HG03025 (cell line): ENCODE measurements around the gene HAND2.

ENCODE experiments used
- ATAC-seq: cut with Tn5 transposase; IDR thresholded peaks from one replicate; pipeline ENCODE4 v1.9.1; 2021; ENCODE audit warnings: mild to moderate bottlenecking, moderate library complexity; ENCODE audit not compliant: unreplicated experiment, low FRiP score

HAND2 gene

DNA sequence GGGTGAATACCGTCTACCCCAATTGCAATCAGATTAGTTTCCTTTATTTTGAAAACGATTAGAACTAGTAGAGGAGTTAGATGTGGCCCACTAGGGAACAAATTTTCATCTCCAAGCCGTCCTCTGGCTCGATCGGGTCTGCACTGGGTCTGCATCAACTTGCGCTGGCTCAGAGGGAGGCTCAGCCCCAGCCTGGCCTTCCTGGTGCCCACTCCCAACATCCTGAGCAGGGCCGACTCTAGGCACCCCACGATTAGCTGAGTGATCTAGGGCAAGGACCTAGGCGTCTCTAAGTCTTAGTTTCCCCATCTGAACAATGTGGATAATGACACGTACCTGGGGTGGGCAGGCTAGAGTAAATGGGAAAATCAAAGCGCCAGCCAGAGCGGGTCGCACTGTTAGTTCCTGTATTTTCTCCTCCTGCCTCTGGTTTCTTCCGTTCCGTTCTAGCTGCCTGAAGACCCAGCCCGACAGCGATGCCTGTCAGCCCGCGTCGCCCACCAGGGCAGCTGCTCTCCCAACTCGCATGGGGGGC, 7.7 kb upstream of the HAND2 start:
- ATAC-seq = no peak

DNA sequence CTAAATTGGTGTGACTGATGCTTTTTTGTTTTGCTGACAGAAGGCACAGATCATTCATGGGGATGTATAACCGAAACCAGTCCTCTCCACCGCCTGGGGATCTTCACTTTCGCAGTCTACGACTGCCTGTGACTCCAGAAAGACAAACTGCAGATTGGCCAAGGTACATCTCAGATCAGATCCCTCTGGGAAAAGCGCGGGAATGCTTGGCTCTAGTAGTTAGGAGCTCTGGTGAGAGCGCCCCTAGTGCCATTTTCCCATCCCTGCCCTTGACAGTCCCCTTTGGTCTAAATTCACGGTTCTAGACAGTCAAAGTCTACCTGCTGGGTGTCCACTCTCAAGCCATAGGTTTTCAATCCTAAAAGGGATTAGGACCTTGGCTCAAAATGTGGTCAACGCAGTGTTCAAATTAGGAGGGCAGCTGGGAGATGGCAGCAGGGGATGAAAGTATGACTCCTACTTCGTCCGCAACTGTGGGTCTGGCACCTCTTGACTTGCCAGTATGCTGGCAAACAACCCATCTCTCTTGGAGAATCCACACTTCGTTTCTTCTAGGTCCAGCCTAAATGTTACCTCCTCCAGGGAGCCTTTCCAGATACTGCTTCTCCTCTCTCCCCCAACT, 6.9 kb upstream of the HAND2 start:
- ATAC-seq = no peak

DNA sequence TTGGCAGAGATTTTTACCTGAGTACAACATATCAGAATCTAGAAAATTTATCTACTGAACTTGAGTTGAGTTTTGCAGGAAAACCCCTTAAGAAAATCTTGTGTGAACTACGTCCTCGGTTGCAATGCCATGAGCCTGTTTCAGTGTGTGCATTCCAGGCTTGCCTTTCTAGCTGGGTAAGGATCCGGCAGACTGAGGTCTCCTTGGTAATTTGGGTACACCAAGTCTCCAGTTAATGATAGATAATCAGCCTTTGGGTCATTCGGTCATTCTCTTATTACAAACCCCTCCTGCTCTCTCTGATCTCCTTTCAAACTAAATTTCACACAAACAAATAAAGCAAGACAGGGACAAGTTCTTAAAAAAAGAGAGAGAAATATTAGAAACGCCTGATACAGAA, 5.9 kb upstream of the HAND2 start:
- ATAC-seq = no peak

DNA sequence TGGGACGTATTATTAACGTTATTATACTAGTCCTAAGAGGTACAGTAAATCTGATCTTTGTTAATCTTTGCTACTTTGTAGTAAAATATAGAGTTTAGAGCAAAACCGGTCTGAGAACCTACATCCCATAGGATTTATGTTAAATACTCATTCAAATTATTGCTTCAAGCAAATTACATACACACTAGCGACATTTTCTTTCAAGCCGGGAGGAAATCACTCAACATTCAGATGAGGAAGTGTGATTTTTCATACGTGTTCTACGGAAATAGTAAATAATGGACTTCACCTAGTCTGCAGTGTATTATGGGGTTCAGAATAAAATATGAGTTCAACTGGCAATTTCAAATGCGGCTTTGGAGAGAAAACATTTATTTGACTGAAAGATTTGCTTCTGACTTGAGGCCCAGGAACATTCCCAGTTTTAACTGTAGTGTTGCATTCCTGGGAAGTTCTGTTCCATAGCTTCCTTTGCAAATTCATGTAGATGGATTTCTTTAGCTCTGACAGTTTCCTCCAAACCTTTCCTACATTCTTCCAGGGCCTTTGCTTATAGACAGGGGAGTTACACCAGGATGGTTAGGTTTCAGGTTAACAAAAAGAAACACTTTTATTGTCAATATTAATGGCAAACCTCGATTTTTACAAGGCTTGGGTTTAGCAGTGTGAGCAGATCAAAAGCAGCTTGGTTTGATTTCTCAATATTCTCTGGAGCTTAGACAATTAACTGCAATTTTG, 5.3 kb upstream of the HAND2 start:
- ATAC-seq = no peak

DNA sequence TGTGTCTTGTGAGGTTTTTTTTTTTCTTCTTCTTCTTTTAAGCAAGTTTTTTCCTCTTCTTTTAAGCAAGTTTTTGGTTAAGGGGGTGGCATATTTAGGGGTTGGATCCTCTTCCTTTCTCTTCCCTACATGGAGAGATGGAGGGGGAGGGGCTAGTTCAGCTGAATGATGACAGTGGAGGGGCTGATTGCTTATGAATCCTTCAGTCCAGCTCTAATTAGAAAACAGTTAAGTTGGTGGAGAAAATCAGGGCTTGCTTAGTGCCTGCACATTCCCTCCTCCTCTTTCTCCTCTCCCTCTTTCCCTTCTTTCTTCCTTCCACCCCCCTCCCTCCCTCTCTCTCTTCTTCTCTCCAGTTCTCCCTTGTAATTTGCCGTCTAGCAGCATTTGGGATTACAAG, 4.4 kb upstream of the HAND2 start:
- ATAC-seq = no peak

DNA sequence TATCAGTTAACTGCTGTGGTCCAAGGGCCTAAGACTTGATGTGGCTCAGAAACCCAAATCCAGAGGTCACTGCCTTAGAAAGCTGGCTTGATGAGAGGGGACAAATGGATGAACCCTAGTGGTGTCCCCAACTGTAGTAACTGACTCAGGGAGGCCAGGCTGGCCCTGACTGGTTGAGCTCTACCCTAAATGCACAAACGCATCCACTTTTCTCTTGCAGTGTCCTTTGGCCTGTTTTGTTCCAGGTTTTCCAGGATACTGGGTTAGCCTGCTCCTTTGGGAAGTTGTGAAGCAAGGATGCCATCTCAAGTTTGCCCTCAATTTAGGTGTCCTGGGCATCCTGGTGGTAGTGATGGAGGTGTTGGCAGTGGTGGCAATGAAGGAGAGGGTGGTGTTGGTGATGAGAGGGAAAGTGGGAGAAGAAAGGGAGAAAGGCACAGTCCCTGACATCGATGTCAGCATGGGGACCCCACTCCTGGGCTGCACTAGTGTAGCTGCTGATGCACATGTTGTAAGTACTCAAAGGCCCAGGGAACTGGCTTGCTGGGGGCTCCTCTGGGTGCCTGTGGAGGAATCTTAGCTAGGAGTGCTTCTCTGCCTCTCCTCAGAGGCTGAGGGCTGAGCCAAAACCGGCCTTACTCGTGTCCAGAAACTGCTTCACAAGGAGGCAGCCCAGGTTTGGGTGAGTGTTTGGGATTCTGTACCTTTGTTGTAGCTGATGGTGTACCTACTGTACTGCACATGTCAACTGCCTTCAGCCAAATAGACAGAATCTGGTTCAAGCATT, 2.9 kb upstream of the HAND2 start:
- ATAC-seq = no peak

DNA sequence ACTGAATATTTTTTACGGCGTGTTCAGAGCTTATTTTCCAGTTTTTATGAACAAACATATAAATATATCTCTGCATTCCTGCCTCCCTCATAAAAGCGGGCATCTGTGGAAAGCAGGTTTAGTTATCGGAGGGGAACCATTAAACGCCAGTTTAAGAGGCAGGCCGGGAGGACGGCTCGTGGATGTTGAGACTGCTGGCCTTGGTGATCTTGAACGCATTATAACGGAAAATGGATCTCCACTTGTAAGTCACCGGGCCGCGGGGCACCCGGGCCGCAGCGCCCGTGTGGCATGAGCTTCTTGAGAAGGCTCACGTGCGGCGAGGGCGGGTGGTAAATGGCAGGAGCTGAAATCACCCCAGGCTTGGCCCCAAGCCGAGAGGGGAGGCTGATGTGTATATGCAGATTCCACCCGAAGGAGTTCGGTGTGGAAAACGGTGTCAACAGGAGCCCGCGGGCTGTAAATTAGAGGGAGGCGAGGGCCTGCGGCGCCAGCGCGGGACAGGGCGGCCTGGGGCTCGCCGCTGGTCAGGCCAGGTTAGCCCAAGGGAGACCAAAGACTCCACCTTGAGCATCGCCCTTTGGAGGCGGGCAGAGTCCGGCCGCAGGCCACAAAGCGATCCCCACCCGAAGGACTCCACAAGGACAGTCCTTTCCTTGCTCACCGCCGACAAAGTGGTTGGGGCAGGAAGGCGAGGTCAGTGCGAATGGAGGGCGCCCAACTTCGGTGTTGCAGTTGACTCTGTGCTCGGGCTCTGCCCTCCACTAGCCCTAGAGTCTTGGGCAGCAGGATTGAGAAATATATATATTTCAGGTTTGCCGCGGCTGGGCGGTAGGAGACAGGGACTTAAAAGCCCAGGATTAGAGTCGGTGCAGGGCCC, 1.3 kb upstream of the HAND2 start:
- no peak for ATAC-seq

DNA sequence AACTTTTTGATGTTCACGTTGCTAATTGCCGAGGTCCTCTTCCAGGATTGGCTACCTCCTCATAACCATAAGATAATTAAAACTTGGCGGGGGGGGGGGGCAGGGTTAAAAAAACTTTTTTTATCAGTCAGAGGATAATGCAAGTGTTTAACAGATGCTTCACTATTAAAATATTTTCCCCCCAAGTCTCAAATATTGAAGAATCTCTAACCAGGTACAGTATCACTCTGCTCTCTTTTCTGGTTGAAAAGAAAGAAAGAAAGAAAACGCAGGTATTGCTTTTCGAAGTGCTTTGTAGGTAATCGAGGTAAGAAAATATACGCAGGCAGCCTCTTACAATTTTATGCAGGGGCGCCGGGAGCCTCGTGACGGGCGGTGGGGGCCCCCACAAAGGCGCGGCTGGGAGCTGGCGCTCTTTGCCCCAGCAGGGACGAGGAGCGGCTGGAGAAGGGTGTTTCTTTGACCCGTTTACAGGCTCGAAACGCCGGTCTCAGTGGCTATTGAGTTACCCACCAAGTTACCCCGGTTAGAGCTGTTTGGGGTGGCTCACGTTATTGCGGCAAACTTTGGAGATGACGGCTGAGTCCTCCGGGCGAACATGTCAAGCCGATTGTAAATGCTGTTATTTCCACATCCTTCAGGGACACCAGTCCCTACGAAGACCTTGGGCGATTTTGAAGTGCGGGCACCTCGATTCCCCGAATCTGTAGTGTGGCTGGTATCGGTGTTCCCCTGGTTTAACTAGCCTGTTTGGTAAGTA, 477 bp upstream of the HAND2 start:
- no peak for ATAC-seq

DNA sequence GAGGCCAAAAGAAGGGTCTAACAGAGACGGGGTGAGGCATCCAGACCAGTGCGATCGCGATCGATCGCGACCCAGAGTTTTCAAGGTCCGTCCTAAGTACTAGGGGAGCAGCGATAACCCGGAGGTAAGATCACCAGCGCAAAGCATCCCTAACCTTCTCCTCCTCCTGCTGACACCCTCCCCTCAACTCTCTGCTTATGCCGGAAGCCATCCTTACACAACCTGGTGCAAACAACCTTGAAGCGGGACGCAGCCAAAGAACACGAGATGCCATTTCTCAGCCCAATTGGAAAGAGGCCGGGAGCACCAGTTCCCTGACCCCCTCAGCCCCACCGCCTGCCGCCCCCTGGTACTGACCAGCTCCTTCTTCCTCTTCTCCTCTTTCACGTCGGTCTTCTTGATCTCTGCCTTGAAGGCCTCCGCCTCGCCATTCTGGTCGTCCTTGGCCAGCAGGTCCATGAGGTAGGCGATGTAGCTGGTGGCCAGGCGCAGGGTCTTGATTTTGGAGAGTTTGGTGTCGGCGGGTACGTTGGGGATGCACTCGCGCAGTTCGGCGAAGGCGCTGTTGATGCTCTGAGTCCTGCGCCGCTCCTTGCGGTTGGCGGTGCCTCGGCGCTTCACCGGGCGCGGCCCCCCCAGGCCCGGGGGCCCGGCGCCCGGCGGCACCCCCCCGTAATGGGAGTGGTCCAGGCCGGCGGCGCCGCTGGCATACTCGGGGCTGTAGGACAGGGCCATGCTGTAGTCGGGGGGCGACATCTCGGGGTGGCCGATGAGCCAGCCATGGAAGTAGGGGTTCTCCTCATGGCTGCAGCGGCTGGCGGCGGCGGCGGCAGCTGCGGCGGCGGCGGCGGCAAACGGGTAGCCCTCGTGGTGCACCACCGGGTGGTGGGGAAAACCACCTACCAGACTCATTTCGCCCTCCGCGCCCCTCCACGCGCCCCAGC, 1.4 kb downstream of the HAND2 start:
- ATAC-seq = no peak

DNA sequence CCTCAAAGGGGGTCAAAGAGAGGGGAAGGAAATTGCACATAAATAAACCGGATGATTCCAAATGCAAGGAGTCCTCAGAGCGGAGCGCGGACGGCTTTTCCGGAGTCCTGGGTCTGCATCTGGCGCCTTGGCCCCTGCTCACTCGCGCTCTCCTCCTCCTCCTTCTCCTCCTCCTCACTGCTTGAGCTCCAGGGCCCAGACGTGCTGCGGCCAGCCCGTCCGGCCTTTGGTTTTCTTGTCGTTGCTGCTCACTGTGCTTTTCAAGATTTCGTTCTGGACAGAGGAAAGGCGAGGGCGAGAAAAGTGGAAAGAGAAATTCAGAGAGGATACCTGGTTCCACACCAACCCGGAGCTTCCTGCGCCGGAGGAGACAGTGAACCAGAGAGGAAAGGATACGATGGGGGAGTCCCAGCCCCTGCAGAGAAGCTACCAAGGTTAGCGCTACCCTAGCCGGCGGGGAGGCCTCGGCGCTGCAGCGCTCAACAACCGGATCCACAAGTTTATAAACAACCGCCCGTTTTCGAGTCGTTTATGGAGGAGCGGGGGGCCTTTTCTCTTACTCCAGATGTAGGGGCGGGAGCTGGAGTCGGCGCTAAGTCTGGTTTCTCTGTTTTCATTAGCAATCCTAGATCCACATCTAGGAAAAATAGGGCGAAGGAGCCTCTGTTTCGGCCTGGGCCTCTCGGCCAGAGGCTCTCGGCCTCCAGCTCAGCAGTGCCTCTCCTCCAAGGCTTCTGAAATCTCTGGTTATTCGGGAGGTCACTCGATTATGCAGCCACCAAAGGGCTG, 2.7 kb downstream of the HAND2 start:
- ATAC-seq = no peak

DNA sequence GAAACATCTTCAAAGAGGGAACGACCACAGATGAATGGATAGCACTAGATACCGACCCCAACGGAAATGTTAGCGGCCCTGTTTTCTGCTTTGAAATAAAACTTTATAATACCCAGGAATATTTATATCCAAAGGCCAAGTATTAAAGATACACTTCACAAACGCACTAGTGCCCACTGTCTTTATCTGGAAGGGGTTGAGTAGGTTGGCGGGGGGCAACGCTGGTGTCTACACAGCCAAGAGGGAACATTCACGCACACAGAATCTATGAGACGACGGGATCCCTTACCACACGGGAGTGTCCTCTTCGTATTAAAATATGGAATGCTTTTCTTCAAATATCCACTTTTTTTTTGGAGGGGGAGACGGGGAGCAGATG, 3.3 kb downstream of the HAND2 start:
- no peak for ATAC-seq

DNA sequence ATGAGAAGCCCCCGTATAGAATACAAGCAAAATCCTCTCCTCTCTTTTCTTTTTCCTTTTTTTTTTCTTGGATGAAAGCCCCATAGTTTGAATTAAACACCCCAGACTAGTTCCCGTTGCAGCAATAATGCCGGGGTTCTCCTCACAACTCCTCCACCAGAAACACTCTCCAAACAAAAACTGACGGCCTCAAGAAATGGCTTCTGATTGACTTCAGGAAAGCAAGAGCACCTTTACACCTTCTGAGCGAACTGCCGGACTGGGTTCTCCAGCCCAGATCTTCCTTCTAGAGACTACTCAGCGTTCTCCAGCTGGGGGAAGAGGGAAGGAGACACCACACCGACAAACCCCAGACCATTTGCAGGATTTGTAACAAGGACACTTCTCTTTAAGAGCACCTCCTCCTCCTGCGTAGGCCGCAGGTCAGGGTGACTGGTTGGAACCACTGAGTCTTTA, 4.0 kb downstream of the HAND2 start:
- no peak for ATAC-seq

DNA sequence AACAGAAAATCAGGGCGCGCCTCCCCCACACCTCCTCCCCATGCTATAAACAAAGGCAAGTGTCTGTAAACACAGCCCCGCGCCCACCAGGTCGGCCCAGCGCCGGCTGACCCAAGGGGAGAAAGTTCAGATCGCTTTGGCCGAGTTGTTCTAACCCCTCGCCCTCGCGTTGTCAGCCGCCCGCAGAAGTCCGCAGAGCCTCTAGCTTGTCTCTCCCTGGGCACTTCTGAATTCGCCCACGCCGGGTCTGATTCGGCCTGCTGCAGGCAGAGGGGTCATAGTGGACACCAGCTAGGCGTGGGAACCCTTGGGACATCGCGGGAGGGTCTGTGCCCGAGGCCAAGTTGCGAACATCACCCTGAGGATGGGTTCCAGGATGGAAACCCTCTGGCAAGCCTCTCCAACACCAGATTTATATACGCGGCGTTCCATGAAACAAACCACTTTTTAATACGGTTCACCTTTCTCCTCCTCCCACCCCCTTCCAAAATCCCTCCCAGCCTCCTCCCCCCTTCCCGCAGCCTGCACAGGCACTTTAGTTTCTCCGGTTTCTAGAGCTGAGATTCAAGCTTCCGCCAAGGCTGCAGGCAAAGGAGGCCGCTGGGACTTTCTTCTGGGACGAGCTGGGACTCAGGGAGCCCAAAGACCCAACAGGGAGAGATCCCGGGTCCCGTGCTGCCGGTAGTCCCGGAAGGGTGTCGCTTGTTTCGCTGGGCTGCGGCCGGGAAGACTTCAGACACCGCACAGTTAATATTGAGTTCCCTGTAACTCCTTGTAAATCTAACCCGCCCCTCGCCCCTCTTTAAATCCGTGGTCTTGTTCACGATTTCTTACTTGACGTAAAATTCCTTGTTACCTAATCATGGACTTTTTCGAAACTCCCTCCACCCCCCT, 4.7 kb downstream of the HAND2 start:
- ATAC-seq = no peak

DNA sequence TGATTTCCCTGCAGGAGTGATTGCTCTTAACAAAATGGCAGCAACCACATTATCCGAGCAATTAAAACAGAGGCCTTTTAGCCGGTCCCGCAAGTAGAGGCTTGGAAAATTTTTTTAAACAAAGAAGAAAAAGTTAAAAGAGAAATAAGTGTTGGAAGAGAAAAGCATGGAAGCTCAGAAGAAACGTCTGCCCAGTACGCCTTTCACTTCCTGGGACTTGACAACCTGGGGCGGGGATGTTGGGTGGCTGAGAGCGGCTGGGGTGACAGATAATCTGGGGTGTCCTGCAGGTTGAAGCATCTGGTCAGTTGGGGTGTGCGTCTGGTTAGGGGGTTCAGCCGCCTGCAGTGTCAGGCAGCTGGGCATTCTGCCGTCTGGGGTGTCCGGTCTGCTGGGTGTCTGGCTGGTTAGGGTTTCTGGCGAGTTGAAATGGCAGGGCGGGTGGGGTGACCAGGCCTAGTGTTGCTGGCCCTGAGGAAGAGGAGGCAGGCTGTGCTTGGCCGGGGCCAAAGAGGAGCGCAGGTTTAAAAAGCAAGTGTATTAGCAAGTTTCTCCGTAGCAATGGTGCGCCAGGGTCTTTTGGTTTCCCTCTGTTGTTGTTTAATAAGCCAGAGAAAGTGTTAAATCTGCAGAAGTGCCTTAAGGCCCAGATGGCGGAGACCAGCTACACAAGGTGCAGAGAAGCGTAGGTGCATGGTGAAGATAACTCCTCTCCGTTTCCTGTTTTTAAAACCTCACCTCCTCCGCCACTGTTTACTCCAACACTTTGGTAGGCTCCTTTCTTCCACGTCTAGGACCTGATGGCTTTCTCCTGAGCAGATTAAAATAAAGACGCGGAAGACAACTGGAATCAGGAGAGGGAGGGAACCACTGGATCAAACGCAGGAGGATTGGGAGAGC, 5.6 kb downstream of the HAND2 start:
- no peak for ATAC-seq

DNA sequence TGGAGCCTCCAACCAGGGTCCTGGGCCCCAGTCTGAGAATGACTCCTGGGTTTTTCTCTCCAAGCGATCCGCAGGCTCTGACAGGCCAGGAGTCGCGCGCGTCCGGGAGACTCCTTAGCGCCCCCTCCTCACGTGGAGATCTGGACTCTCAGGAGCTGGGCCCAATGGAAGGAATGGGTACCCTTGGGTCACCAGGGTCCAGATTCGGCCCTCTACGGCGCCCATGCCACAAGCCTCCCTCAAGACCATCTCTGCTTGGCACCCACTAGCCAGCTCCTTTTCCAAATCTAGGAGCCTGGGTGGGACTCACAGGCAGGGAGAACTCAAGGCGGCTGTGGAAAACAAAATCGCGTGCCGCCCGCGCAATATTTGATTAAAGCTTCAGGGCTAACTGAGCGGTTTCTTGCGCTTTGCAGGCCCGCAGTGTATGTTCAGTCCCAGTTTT, 7.1 kb downstream of the HAND2 start:
- ATAC-seq = no peak
